PC-3 (cell line): Measurements from ENCODE around the gene SETBP1. TPM values are rescaled to one million over a fixed set of nuclear protein-coding genes. Genes with fewer than 3 reads are reported as not detected.

Experiments used
- ATAC-seq: fragments of 200-7000 bp; cut with Tn5 transposase; 2 replicates; pipeline ENCODE4 v1.9.1; 2020; ENCODE audit warnings: mild to moderate bottlenecking, moderate library complexity
- BruUV-seq: library from RNA; stranded (reverse); fragments of 400-500 nt; replicated peaks from 2 replicates; lab custom pipeline; 2021; lab: Mats Ljungman, UMichigan
- CTCF ChIA-PET: fragments of 300-600 bp; sonication (Branson Sonifier 250); formaldehyde crosslinking; loops from one replicate; lab custom pipeline; 2022; ENCODE audit warnings: antibody characterized with exemption; lab: Charles Lee
- POLR2A ChIA-PET: fragments of 300-600 bp; sonication (Branson Sonifier 250); formaldehyde crosslinking; loops from one replicate; lab custom pipeline; 2022; ENCODE audit warnings: antibody characterized with exemption; ENCODE audit not compliant: unreplicated experiment; lab: Charles Lee
- DNase-seq: peaks from one replicate; pipeline ENCODE4 v3.0.0-alpha.2; 2015
- H2AFZ ChIP-seq: fragments of 300-600 bp; sonication (generic); 2 replicates; pipeline ENCODE4 v1.6.0; 2016; ENCODE audit warnings: antibody characterized with exemption, low read length
- H3F3A ChIP-seq: fragments of 300-600 bp; sonication (generic); one replicate; pipeline ENCODE4 v1.6.0; 2017; ENCODE audit warnings: antibody characterized with exemption, low read length, control low read depth, mild to moderate bottlenecking; ENCODE audit not compliant: unreplicated experiment
- H3K27ac ChIP-seq: fragments of 300-600 bp; sonication (generic); 2 replicates; pipeline ENCODE4 v1.5.1; 2016; ENCODE audit warnings: mild to moderate bottlenecking, low read length
- H3K27me3 ChIP-seq: fragments of 300-600 bp; sonication (generic); 2 replicates; pipeline ENCODE4 v1.6.1; 2016; ENCODE audit warnings: low read length, mixed read lengths
- H3K36me3 ChIP-seq: fragments of 300-600 bp; sonication (generic); 2 replicates; pipeline ENCODE4 v1.6.1; 2016; ENCODE audit warnings: low read depth, mixed run types, low read length, mixed read lengths
- H3K4me1 ChIP-seq: fragments of 300-600 bp; sonication (generic); 2 replicates; pipeline ENCODE4 v1.5.1; 2016; ENCODE audit warnings: low read length; ENCODE audit not compliant: insufficient read depth
- H3K4me2 ChIP-seq: fragments of 300-600 bp; sonication (generic); 2 replicates; pipeline ENCODE4 v1.6.0; 2016; ENCODE audit warnings: low read length
- H3K4me3 ChIP-seq: fragments of 300-600 bp; sonication (generic); 2 replicates; pipeline ENCODE4 v1.5.1; 2016; ENCODE audit warnings: mild to moderate bottlenecking, low read length, mixed read lengths
- H3K79me2 ChIP-seq: fragments of 300-600 bp; sonication (generic); 2 replicates; pipeline ENCODE4 v1.6.1; 2017; ENCODE audit warnings: low read length, mixed read lengths
- H3K9ac ChIP-seq: fragments of 300-600 bp; sonication (generic); 2 replicates; pipeline ENCODE4 v1.6.0; 2016; ENCODE audit warnings: mild to moderate bottlenecking, low read length
- H3K9me2 ChIP-seq: fragments of 300-600 bp; sonication (generic); replicated peaks from 2 replicates; pipeline ENCODE4 v1.6.1; 2016; ENCODE audit warnings: mixed run types, low read length, mixed read lengths
- H3K9me3 ChIP-seq: fragments of 300-600 bp; sonication (generic); 2 replicates; pipeline ENCODE4 v1.6.1; 2016; ENCODE audit warnings: low read length, mixed read lengths
- H4K20me1 ChIP-seq: fragments of 300-600 bp; sonication (generic); 2 replicates; pipeline ENCODE4 v1.6.1; 2016; ENCODE audit warnings: low read length, mixed read lengths
- EZH2 ChIP-seq: fragments of 300-600 bp; sonication (generic); IDR thresholded peaks from one replicate; pipeline ENCODE4 v1.6.1; 2017; ENCODE audit warnings: antibody characterized with exemption, mild to moderate bottlenecking, low read length; ENCODE audit not compliant: unreplicated experiment
- EZH2phosphoT487 ChIP-seq: fragments of 300-600 bp; sonication (generic); IDR thresholded peaks from 2 replicates; pipeline ENCODE4 v1.6.1; 2018; ENCODE audit warnings: mild to moderate bottlenecking, antibody characterized with exemption, low read length, borderline replicate concordance
- intact Hi-C: fragments of 100-400 bp; cut with micrococcal nuclease; formaldehyde crosslinking; loops from 2 replicates; pipeline ENCODE4 v1.9.0; 2023
- total RNA-seq: library from RNA; depleted of rRNA; stranded (reverse); fragments of >200 nt; gene quantifications from 2 replicates; pipeline ENCODE4 v1.2.3, GENCODE V29; 2014
- TF ChIP-seq, protein P1 (sequence below): fragments of 300-600 bp; sonication (generic); conservative IDR thresholded peaks from 2 replicates; pipeline ENCODE4 v1.5.1; 2017; ENCODE audit warnings: antibody characterized with exemption, low read depth, mild to moderate bottlenecking, low read length

Gene SETBP1
- total RNA-seq, 1 experiment from 2014 or later = 2.3 TPM

DNA sequence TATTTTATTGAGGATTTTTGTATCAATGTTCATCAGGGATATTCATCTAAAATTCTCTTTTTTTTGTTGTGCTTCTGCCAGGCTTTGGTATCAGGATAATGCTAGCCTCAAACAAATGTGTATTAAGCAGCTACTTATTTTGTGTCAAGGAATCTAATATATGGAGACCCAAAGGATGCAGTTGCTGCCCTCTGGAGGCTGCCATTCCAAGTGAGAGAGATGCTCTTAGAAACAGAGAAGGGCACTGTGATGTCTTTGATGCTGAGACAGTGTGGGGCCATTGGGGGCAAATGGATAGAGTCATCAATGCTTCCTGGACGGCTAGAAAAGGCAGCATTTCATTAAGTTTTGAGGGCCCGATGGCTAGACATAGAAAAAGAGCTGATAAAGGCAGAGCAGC, 292.6 kb downstream of the SETBP1 start:
- H4K20me1 ChIP-seq = no peaks in the 10 kb centered on the region
- ChIA-PET CTCF (no interaction called here), POLR2A (no interaction called here)
- H3K4me1 ChIP-seq = no peaks in the 10 kb centered on the region
- intact Hi-C loops = no loop called here
- H3K9me3 ChIP-seq = no peaks in the 10 kb centered on the region
- TF ChIP-seq, protein P1, sequence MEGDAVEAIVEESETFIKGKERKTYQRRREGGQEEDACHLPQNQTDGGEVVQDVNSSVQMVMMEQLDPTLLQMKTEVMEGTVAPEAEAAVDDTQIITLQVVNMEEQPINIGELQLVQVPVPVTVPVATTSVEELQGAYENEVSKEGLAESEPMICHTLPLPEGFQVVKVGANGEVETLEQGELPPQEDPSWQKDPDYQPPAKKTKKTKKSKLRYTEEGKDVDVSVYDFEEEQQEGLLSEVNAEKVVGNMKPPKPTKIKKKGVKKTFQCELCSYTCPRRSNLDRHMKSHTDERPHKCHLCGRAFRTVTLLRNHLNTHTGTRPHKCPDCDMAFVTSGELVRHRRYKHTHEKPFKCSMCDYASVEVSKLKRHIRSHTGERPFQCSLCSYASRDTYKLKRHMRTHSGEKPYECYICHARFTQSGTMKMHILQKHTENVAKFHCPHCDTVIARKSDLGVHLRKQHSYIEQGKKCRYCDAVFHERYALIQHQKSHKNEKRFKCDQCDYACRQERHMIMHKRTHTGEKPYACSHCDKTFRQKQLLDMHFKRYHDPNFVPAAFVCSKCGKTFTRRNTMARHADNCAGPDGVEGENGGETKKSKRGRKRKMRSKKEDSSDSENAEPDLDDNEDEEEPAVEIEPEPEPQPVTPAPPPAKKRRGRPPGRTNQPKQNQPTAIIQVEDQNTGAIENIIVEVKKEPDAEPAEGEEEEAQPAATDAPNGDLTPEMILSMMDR = no peak; the same call in 1 of the 2 replicates
- TF ChIP-seq EZH2phosphoT487 (no peak), EZH2 (no peak)
- H3K4me3 ChIP-seq = no peak overlapping the region
- no peak overlapping the region for H3K9ac ChIP-seq
- H3K9me2 ChIP-seq = no peaks in the 10 kb centered on the region
- no peak overlapping the region for H3K4me2 ChIP-seq
- no peak for DNase-seq
- no peak overlapping the region for H2AFZ ChIP-seq
- ATAC-seq = no peak
- H3K27ac ChIP-seq = no peak overlapping the region
- H3K79me2 ChIP-seq = no peaks in the 10 kb centered on the region
- H3K27me3 ChIP-seq = no peaks in the 10 kb centered on the region
- no peaks in the 10 kb centered on the region for H3K36me3 ChIP-seq
- no TSS peak for BruUV-seq
- H3F3A ChIP-seq = no peaks in the 10 kb centered on the region

DNA sequence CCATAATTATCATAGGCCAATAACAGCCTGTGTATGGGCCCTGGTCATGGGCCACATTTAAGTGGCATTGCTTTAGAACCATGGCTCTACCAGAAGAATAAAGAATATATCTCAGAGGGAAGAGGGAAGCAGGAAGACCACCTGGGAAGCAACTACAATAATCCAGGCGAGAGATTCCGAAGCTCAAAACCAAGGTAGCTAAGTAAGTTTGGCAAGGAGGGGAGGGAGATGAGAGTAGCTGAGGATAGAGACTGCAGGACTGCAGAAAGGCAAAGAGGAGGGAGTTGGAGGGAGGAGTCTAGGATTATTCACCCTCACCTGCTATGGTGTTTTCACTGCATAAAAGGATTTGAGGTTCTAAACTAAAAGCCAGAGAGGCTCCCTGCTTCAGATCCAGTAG, 293.5 kb downstream of the SETBP1 start:
- DNase-seq (no peak), ATAC-seq (no peak)
- Histone ChIP-seq H3K9me3 (no peaks in the 10 kb centered on the region), H3K27ac (no peak overlapping the region), H3K4me2 (no peak overlapping the region), H2AFZ (no peak overlapping the region), H3K36me3 (no peaks in the 10 kb centered on the region), H3F3A (no peaks in the 10 kb centered on the region), H3K9ac (no peak overlapping the region), H3K9me2 (no peaks in the 10 kb centered on the region), H3K4me1 (no peaks in the 10 kb centered on the region), H3K27me3 (no peaks in the 10 kb centered on the region), H3K4me3 (no peak overlapping the region), H4K20me1 (no peaks in the 10 kb centered on the region), H3K79me2 (no peaks in the 10 kb centered on the region)
- BruUV-seq = no TSS peak
- TF ChIP-seq EZH2 = no peak
- TF ChIP-seq, protein P1 = no peak
- no peak for TF ChIP-seq EZH2phosphoT487
- ChIA-PET POLR2A (no interaction called here), CTCF (no interaction called here)
- intact Hi-C loops = no loop called here

DNA sequence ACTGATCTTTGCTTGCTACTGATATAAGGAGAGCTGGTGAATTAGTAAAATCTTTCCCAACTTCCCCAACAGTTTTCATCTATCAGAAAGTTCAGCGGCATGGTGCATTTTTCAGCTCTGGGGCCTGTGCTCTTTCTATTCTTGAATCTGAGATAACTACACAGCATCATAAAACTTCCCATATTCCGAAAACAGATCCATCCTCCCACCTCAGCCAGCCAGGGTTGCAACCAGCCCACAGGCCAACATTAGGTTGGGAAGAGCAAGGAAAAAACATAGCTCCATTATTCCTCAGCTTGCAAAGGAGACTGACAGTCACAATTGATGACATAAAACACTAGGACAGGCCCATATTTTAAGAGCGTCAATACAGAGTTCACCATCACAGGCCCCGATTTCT, 297.2 kb downstream of the SETBP1 start:
- Histone ChIP-seq H3K79me2 (no peaks in the 10 kb centered on the region), H3F3A (no peaks in the 10 kb centered on the region), H3K9me2 (no peaks in the 10 kb centered on the region), H3K4me1 (no peaks in the 10 kb centered on the region), H4K20me1 (no peaks in the 10 kb centered on the region), H3K4me2 (no peak overlapping the region), H3K9me3 (no peaks in the 10 kb centered on the region), H2AFZ (no peak overlapping the region), H3K4me3 (no peak overlapping the region), H3K27me3 (no peaks in the 10 kb centered on the region), H3K27ac (no peak overlapping the region), H3K36me3 (no peaks in the 10 kb centered on the region), H3K9ac (no peak overlapping the region)
- no peak for DNase-seq
- TF ChIP-seq, protein P1 = no peak
- TF ChIP-seq EZH2phosphoT487 (no peak), EZH2 (no peak)
- CTCF ChIA-PET = no interaction called here
- POLR2A ChIA-PET = no interaction called here
- BruUV-seq = no TSS peak
- intact Hi-C loops = no loop called here
- ATAC-seq = no peak
